Neural progenitor cell (in vitro differentiated cells): Measurements from ENCODE around the gene KIRREL3. TPM values are rescaled to one million over a fixed set of nuclear protein-coding genes. Genes with fewer than 3 reads are reported as not detected.

Source experiments
- DNase-seq: peaks from one replicate; pipeline ENCODE4 v3.0.0-alpha.2; 2016; ENCODE audit warnings: low spot score
- H2AFZ ChIP-seq: fragments of 200-600 bp; sonication (generic); replicated peaks from 2 replicates; pipeline ENCODE4 v1.6.1; 2016; ENCODE audit warnings: antibody characterized with exemption
- H3F3A ChIP-seq: fragments of 200-600 bp; sonication (generic); 2 replicates; pipeline ENCODE4 v1.6.1; 2016; ENCODE audit warnings: antibody characterized with exemption, low read depth
- H3K27ac ChIP-seq: fragments of 200-600 bp; sonication (generic); 2 replicates; pipeline ENCODE4 v1.5.1; 2016; ENCODE audit warnings: mild to moderate bottlenecking
- H3K27me3 ChIP-seq: fragments of 200-600 bp; sonication (generic); 2 replicates; pipeline ENCODE4 v1.6.1; 2016; ENCODE audit warnings: mild to moderate bottlenecking, moderate library complexity
- H3K36me3 ChIP-seq: fragments of 200-600 bp; sonication (generic); 2 replicates; pipeline ENCODE4 v1.5.1; 2016
- H3K4me1 ChIP-seq: fragments of 200-600 bp; sonication (generic); 2 replicates; pipeline ENCODE4 v1.6.1; 2016; ENCODE audit warnings: mixed run types
- H3K4me2 ChIP-seq: fragments of 200-600 bp; sonication (generic); 2 replicates; pipeline ENCODE4 v1.6.1; 2016
- H3K4me3 ChIP-seq: fragments of 200-600 bp; sonication (generic); 2 replicates; pipeline ENCODE4 v1.5.1; 2016
- H3K79me2 ChIP-seq: fragments of 200-600 bp; sonication (generic); 2 replicates; pipeline ENCODE4 v1.6.1; 2016; ENCODE audit warnings: low read depth
- H3K9ac ChIP-seq: fragments of 200-600 bp; sonication (generic); 2 replicates; pipeline ENCODE4 v1.6.1; 2016
- H3K9me3 ChIP-seq: fragments of 200-600 bp; sonication (generic); 2 replicates; pipeline ENCODE4 v1.5.1; 2016; ENCODE audit warnings: low read depth
- H4K20me1 ChIP-seq: fragments of 200-600 bp; sonication (generic); 2 replicates; pipeline ENCODE4 v1.6.1; 2016; ENCODE audit warnings: low read depth
- H3K27ac Mint-ChIP-seq: 3 replicates; pipeline ENCODE4 v1.8.0; 2021; ENCODE audit warnings: mixed read lengths
- H3K27me3 Mint-ChIP-seq: 2 replicates; pipeline ENCODE4 v1.8.0; 2022; ENCODE audit warnings: low read depth, mild to moderate bottlenecking, inconsistent platforms, moderate library complexity, mixed read lengths; ENCODE audit not compliant: insufficient read depth
- H3K36me3 Mint-ChIP-seq: 3 replicates; pipeline ENCODE4 v1.8.0; 2021; ENCODE audit warnings: mixed read lengths
- H3K4me1 Mint-ChIP-seq: 3 replicates; pipeline ENCODE4 v1.8.0; 2021; ENCODE audit warnings: mixed read lengths
- H3K4me3 Mint-ChIP-seq: 3 replicates; pipeline ENCODE4 v1.8.0; 2021; ENCODE audit warnings: mild to moderate bottlenecking, moderate library complexity, mixed read lengths
- H3K9me3 Mint-ChIP-seq: 3 replicates; pipeline ENCODE4 v1.8.0; 2020; ENCODE audit warnings: mixed read lengths
- EZH2 ChIP-seq: fragments of 200-600 bp; sonication (generic); IDR thresholded peaks from 2 replicates; pipeline ENCODE4 v1.6.1; 2017; ENCODE audit warnings: antibody characterized with exemption, mild to moderate bottlenecking, moderate library complexity
- EZH2phosphoT487 ChIP-seq: fragments of 200-600 bp; sonication (generic); IDR thresholded peaks from 2 replicates; pipeline ENCODE4 v1.6.1; 2017; ENCODE audit warnings: antibody characterized with exemption
- total RNA-seq: library from RNA; depleted of rRNA; stranded (reverse); fragments of >200 nt; gene quantifications from 2 replicates; pipeline ENCODE4 v1.2.3, GENCODE V29; 2015; ENCODE audit warnings: low replicate concordance
- TF ChIP-seq, protein P1 (sequence below): fragments of 200-600 bp; sonication (generic); IDR thresholded peaks from 2 replicates; pipeline ENCODE4 v1.5.1; 2017; ENCODE audit warnings: antibody characterized with exemption, mild to moderate bottlenecking

The KIRREL3 gene
- total RNA-seq, 1 donor from 2014 or later, result 1.1 TPM

- no peak for DNase-seq
- no peak for TF ChIP-seq EZH2phosphoT487
- Histone ChIP-seq H3K4me3 (no peak overlapping the region), H4K20me1 (no peaks in the 10 kb centered on the region), H3K36me3 (no peaks in the 10 kb centered on the region), H3K9me3 (no peaks in the 10 kb centered on the region), H3K27me3 (no peaks in the 10 kb centered on the region), H3K27ac (no peak overlapping the region), H3F3A (no peaks in the 10 kb centered on the region), H3K4me1 (no peaks in the 10 kb centered on the region), H2AFZ (no peak overlapping the region), H3K4me2 (no peak overlapping the region), H3K9ac (no peak overlapping the region), H3K79me2 (no peaks in the 10 kb centered on the region)
- Mint-ChIP-seq H3K4me1 (peaks cover 23% of the 10 kb centered on the region), H3K4me3 (no peak overlapping the region), H3K36me3 (no peaks in the 10 kb centered on the region), H3K27me3 (peaks cover 2% of the 10 kb centered on the region), H3K27ac (no peak overlapping the region), H3K9me3 (peaks cover 6% of the 10 kb centered on the region)
Measured at GRCh38 chr11:126840975-126841374, 159.6 kb downstream of the KIRREL3 start.

DNA sequence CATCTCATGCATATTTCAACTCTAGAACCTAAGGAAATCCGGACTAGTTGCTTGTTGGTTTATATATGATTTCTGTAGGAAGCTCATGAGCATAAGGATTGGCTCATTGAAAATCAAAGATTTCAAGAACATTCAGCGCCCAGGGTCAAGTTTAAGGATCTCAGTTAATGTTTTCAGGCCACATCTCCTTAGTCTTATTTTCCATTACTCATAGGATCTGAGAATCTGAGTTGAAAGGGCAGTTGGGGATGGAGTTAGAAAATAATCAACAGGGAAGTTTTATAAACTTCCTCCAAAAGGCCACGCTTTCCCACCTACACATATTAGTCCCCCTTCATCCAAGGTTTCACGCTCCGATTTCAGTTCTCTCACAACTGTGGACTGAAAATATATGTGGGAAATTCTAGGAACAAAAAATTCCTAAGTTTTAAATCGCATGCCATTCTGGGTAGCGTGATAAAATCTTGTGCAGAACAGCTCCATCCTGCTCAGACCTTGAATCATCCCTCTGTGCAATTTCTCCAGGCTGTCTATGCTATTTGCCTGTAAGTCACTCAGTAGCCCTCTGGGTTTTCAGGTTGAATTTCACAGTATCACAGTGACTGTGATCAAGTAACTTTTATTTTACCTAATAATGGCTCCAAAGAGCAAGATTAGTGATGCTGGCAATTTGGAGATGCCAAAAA, 160.2 kb downstream of the KIRREL3 start:
- Histone ChIP-seq H2AFZ (no peak overlapping the region), H3K4me2 (no peak overlapping the region), H3K4me3 (no peak overlapping the region), H3K36me3 (no peaks in the 10 kb centered on the region), H3F3A (no peaks in the 10 kb centered on the region), H3K27ac (no peak overlapping the region), H3K9me3 (no peaks in the 10 kb centered on the region), H3K9ac (no peak overlapping the region), H3K4me1 (no peaks in the 10 kb centered on the region), H4K20me1 (no peaks in the 10 kb centered on the region), H3K79me2 (no peaks in the 10 kb centered on the region), H3K27me3 (no peaks in the 10 kb centered on the region)
- peaks cover 22% of the 10 kb centered on the region for H3K4me1 Mint-ChIP-seq
- H3K27ac Mint-ChIP-seq, result no peak overlapping the region
- H3K9me3 Mint-ChIP-seq, result peaks cover 2% of the 10 kb centered on the region
- TF ChIP-seq EZH2 (no peak), EZH2phosphoT487 (no peak)
- TF ChIP-seq, protein P1, sequence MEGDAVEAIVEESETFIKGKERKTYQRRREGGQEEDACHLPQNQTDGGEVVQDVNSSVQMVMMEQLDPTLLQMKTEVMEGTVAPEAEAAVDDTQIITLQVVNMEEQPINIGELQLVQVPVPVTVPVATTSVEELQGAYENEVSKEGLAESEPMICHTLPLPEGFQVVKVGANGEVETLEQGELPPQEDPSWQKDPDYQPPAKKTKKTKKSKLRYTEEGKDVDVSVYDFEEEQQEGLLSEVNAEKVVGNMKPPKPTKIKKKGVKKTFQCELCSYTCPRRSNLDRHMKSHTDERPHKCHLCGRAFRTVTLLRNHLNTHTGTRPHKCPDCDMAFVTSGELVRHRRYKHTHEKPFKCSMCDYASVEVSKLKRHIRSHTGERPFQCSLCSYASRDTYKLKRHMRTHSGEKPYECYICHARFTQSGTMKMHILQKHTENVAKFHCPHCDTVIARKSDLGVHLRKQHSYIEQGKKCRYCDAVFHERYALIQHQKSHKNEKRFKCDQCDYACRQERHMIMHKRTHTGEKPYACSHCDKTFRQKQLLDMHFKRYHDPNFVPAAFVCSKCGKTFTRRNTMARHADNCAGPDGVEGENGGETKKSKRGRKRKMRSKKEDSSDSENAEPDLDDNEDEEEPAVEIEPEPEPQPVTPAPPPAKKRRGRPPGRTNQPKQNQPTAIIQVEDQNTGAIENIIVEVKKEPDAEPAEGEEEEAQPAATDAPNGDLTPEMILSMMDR, result no peak
- H3K4me3 Mint-ChIP-seq, result no peak overlapping the region
- no peaks in the 10 kb centered on the region for H3K36me3 Mint-ChIP-seq
- H3K27me3 Mint-ChIP-seq, result peaks cover 2% of the 10 kb centered on the region
- DNase-seq, result no peak

DNA sequence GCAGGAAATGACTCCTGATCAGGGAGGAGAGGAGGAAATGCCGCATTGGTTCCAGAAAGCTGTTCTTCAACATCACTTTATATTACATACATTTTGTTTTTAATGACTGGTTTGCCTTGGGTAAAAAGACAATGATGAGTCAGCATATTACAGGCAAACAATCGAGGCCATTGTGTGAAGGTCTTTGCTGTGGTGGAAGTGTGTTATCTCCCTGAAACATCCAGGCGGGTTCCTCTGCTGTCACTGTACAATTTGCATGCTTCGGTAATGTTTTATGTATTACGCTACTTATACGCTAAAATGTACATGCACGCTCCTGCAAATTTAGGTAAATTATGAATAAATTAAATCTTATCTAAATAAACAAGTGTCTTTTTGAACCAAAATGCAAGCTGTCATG, 161.1 kb downstream of the KIRREL3 start:
- Histone ChIP-seq H2AFZ (no peak overlapping the region), H3K79me2 (no peaks in the 10 kb centered on the region), H3K27me3 (no peaks in the 10 kb centered on the region), H3K9ac (no peak overlapping the region), H3K36me3 (no peaks in the 10 kb centered on the region), H3K4me2 (no peak overlapping the region), H3K27ac (no peak overlapping the region), H3K4me3 (no peak overlapping the region), H3K4me1 (no peaks in the 10 kb centered on the region), H3K9me3 (no peaks in the 10 kb centered on the region), H3F3A (no peaks in the 10 kb centered on the region), H4K20me1 (no peaks in the 10 kb centered on the region)
- Mint-ChIP-seq H3K4me1 (peaks cover 13% of the 10 kb centered on the region), H3K9me3 (no peaks in the 10 kb centered on the region), H3K36me3 (no peaks in the 10 kb centered on the region), H3K4me3 (no peak overlapping the region), H3K27me3 (peaks cover 2% of the 10 kb centered on the region), H3K27ac (no peak overlapping the region)
- no peak for DNase-seq
- TF ChIP-seq, protein P1, result no peak
- TF ChIP-seq EZH2phosphoT487 (no peak), EZH2 (no peak)

DNA sequence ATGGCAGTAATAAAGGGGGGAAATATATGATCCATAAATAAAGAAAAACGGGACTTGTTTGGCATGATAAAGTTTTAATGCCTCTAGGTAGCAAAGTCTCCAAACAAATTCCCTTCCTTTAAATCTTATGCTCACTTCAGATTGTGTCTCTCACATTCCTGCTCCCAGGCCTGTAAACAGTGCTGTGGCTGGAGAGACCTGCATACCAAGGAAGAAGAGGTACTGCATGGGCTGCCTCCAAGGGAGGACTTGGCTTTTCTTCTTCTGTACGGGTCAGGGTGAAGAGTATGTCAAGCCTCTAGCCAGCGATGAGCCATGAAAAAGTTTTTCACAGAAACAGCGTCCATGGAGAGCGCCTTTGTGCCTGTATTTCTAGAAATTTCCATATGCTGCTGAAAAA, 161.8 kb downstream of the KIRREL3 start:
- no peak overlapping the region for H2AFZ ChIP-seq
- Mint-ChIP-seq H3K27me3 (peaks cover 2% of the 10 kb centered on the region), H3K36me3 (no peaks in the 10 kb centered on the region), H3K27ac (no peak overlapping the region), H3K9me3 (no peaks in the 10 kb centered on the region), H3K4me3 (no peak overlapping the region), H3K4me1 (peaks cover 13% of the 10 kb centered on the region)
- H3K79me2 ChIP-seq, result no peaks in the 10 kb centered on the region
- no peak overlapping the region for H3K4me3 ChIP-seq
- H3K27ac ChIP-seq, result no peak overlapping the region
- no peak overlapping the region for H3K9ac ChIP-seq
- no peaks in the 10 kb centered on the region for H3K4me1 ChIP-seq
- no peaks in the 10 kb centered on the region for H3K9me3 ChIP-seq
- DNase-seq, result no peak
- TF ChIP-seq EZH2phosphoT487 (no peak), EZH2 (no peak)
- TF ChIP-seq, protein P1, result no peak
- no peaks in the 10 kb centered on the region for H3F3A ChIP-seq
- no peak overlapping the region for H3K4me2 ChIP-seq
- H3K27me3 ChIP-seq, result no peaks in the 10 kb centered on the region
- no peaks in the 10 kb centered on the region for H4K20me1 ChIP-seq
- no peaks in the 10 kb centered on the region for H3K36me3 ChIP-seq
